ENCODE measurements around the gene DBH.

The DBH gene

DNA sequence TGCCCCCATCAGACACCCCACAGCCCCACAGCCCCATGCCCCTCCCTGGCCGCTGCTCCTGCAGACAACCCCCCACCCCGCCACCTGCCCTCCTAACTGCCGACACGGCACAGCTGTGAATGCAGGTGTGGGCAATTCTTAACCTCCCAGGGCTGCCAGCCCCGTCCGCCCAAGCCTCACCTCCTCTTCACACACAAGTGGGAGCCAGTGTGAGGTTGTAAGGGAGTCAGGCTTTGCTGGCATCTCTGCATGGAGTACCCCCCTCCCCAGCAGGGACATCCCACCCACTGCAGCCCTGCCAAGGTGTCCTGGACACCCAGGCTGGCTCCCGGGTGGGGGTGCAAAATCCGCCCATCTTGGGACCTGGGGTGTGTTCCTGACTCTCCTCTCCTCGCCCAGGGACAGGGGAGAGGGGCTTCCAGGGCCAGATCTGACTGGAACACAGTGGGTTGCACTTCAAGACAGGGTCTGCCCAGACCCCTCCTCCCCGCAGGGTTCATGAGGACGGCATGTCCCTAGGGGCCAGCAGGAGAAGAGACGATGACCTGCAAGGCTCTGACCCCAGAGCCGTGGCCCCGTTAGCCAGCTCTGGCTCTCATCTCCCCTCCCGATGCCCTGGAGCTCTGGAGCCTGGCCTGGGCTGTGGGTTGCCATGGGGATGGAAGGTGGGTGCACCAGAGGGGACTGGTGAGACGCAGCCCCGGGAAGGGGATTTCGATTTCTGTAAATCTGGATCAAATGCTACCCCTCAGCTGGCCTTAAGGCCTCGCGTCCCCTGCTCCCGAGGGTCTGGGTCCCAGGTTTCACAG, 67.6 kb downstream of the DBH start:
- DNase-seq, result peak; percentile 89

GRCh38 chr9:133704711-133705181, 68.6 kb downstream of the DBH start:
- no peak for DNase-seq

DNA sequence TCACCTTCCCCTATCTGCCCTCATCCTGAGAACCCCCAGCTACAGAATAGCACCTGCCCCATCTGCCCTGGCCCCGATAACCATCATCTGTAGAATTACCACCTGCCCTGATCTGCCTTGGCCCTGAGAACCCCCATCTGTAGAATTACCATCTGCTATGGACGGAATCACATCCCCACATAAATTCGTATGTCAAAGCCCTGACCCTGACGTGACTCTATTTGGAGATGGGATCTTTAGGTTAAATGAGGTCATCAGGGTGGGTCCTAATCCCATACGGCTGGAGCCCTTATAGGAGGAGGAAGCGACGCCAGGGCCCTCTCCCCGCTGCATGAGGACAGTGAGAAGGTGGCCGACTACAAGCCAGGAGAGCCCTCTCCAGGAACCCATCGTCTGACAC, 69.4 kb downstream of the DBH start:
- no peak for DNase-seq

DNA sequence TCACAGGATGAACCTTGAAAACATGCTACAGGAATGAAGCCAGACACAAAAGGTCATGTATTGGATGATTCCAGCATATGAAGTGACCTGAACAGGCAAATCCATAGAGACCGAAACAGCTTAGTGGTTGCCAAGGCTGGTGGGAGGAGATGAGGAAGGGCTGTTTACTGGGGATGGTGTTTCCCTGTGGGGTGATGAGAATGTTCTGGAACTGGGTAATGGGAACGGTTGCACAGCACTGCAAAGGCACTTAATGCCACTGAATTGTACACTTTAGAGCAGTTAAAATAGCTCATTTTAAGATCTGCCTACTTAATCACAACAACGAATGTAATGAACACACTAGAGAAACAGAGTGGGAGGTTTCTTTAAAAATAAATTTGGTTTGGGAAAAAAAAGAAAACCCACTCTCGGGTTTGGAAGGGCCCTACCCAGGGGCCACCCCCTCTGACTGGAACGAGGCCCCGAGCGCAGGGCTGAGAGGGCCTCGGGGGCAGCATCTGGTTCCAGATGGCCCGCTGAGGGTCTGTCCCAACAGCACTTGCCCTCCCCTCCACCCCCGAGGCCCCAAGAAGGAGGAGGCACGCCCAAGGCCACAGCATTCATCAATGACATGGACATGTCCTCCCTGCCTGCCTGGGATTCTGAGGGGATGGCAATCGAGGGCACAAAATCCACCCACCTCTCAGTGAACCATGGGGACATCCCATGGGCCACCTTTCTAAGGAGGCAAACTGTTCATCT, 70.3 kb downstream of the DBH start:
- DNase-seq, result no peak

GRCh38 chr9:133707065-133707762, 71.1 kb downstream of the DBH start:
- DNase-seq, result peak; percentile 91

DNA sequence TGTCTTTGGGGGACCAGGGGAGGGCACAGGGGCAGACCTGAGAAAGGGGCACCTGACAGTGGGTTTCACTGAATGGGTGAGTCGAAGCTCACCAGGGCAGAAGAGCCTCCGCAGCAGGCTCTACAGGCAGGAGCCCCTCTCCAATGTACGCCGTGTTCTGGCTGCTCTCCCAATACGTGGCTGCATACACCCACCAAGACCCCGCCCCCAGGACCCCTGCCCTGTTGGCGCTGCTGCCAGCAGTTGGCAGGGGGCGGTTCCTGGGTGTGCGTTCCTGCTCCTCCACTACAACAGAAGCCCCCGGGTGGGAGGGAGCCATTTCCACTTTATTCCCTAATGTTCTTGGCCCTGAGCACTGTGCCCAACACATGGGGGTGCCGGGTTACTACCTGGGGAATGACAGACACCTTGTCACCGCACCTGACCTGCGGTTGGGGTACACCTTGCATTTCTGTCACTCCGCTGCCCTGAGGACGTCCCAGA, 71.6 kb downstream of the DBH start:
- peak; percentile 78 for DNase-seq

DNA sequence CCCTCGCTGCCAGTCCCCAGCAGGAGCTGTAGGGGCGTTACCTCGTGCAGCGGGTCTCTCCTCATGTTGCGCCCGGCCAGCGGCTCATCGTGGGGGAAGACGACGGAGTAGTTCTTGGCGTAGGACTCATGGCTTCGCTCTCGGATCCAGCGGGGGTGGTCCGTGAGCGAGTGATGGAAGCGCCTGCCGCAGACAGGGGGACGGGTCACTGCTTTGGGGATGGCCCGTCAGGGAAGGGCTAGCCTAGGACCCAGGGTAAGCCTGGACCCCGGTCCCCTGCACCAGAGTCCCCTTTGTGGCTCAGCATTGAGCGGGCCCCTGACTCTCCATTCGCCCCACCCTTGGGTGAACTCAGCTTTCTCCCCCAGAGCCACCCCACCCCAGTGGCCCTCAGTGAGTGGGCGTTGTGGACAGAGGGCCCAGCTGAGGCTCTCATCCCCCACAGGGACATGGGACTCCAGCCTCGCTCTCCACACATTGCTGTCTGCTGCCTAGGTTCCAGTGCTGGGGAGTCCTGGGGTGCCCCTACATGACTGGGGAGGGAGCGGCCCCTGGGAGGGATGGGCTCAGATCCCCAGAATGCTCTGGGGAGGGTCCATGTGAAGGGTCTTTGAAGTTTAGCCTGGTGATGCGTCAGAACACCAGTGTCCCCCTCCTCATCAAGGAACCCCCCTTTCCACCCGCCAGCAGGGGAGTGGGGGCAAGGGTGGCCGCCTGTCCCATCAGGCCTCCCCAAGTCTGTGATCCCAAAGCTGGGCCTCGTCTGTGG, 72.3 kb downstream of the DBH start:
- no peak for DNase-seq
